Mucosa of rectum (tissue), 2 donors: ENCODE measurements around the gene OMA1.

ENCODE experiments used
- H3K27ac ChIP-seq, 2 donors: one replicate each; pipeline ENCODE4 v1.7.0; 2013; ENCODE audit warnings: inconsistent platforms in 2 of 2, low read depth in 2 of 2, low read length in 2 of 2
- H3K27me3 ChIP-seq, 2 donors: one replicate each; pipeline ENCODE4 v1.7.0; 2013; ENCODE audit warnings: low read length in 2 of 2; ENCODE audit not compliant: control insufficient read depth in 2 of 2, insufficient read depth in 2 of 2
- H3K36me3 ChIP-seq, 2 donors: one replicate each; pipeline ENCODE4 v1.7.0; 2013; ENCODE audit warnings: low read length in 2 of 2; ENCODE audit not compliant: control insufficient read depth in 2 of 2, insufficient read depth in 2 of 2
- H3K4me1 ChIP-seq, 2 donors: one replicate each; pipeline ENCODE4 v1.7.0; 2013; ENCODE audit warnings: low read length in 2 of 2, mild to moderate bottlenecking in 1 of 2; ENCODE audit not compliant: control insufficient read depth in 2 of 2, insufficient read depth in 2 of 2
- H3K4me3 ChIP-seq, 2 donors: one replicate each; pipeline ENCODE4 v1.7.0; 2013; ENCODE audit warnings: low read length in 2 of 2
- H3K9ac ChIP-seq, 2 donors: one replicate each; pipeline ENCODE4 v1.7.0; 2013; ENCODE audit warnings: low read length in 2 of 2, low read depth in 1 of 2, mild to moderate bottlenecking in 1 of 2
- H3K9me3 ChIP-seq, 2 donors: one replicate each; pipeline ENCODE4 v1.7.0; 2013; ENCODE audit warnings: low read length in 2 of 2; ENCODE audit not compliant: control insufficient read depth in 2 of 2
- donor health status: healthy.
- donor health status: Normal muscosa, but diverticular disease.

OMA1 gene

GRCh38 chr1:58574816-58575215, 28.3 kb upstream of the OMA1 start:
- Histone ChIP-seq H3K9me3 (no peaks in the 10 kb centered on the region), H3K36me3 (no peaks in the 10 kb centered on the region), H3K4me3 (no peak overlapping the region), H3K27me3 (peaks cover 9 to 14% of the 10 kb centered on the region in 2 donors), H3K27ac (no peak overlapping the region), H3K9ac (no peak overlapping the region), H3K4me1 (peaks cover 8 to 9% of the 10 kb centered on the region in 2 donors)

- Histone ChIP-seq H3K9ac (no peak overlapping the region), H3K9me3 (no peaks in the 10 kb centered on the region), H3K4me3 (no peak overlapping the region), H3K27ac (no peak overlapping the region), H3K27me3 (peaks cover 9 to 14% of the 10 kb centered on the region in 2 donors), H3K36me3 (no peaks in the 10 kb centered on the region), H3K4me1 (peaks cover 8 to 9% of the 10 kb centered on the region in 2 donors)
Observed at GRCh38 chr1:58573705-58574591, 27.4 kb upstream of the OMA1 start.

- no peak overlapping the region for H3K9ac ChIP-seq
- H3K27ac ChIP-seq, result no peak overlapping the region
- peaks cover 8 to 9% of the 10 kb centered on the region in 2 donors for H3K4me1 ChIP-seq
- H3K27me3 ChIP-seq, result peaks cover 9 to 14% of the 10 kb centered on the region in 2 donors
- H3K9me3 ChIP-seq, result no peaks in the 10 kb centered on the region
- H3K4me3 ChIP-seq, result no peak overlapping the region
- H3K36me3 ChIP-seq, result no peaks in the 10 kb centered on the region
Observed at GRCh38 chr1:58573138-58573537, 26.6 kb upstream of the OMA1 start.

GRCh38 chr1:58572690-58573089, 26.2 kb upstream of the OMA1 start:
- H3K9me3 ChIP-seq, result no peaks in the 10 kb centered on the region
- no peak overlapping the region for H3K4me3 ChIP-seq
- no peak overlapping the region for H3K27ac ChIP-seq
- H3K9ac ChIP-seq, result no peak overlapping the region
- peaks cover 9 to 12% of the 10 kb centered on the region in 2 donors for H3K27me3 ChIP-seq
- H3K4me1 ChIP-seq, result peaks cover 5 to 6% of the 10 kb centered on the region in 2 donors
- no peaks in the 10 kb centered on the region for H3K36me3 ChIP-seq

- no peak overlapping the region for H3K9ac ChIP-seq
- peaks cover under 1 to 3% of the 10 kb centered on the region in 2 donors for H3K4me1 ChIP-seq
- peaks cover 7 to 8% of the 10 kb centered on the region in 2 donors for H3K27me3 ChIP-seq
- H3K36me3 ChIP-seq, result no peaks in the 10 kb centered on the region
- H3K9me3 ChIP-seq, result no peaks in the 10 kb centered on the region
- H3K27ac ChIP-seq, result no peak overlapping the region
- H3K4me3 ChIP-seq, result no peak overlapping the region
Observed at GRCh38 chr1:58571616-58572015, 25.1 kb upstream of the OMA1 start.

- Histone ChIP-seq H3K9ac (no peak overlapping the region), H3K4me1 (no peaks in the 10 kb centered on the region), H3K9me3 (no peaks in the 10 kb centered on the region), H3K4me3 (no peak overlapping the region), H3K36me3 (no peaks in the 10 kb centered on the region), H3K27ac (no peak overlapping the region), H3K27me3 (peaks cover 3 to 7% of the 10 kb centered on the region in 2 donors)
Observed at GRCh38 chr1:58570817-58571216, 24.3 kb upstream of the OMA1 start.

GRCh38 chr1:58570094-58570493, 23.6 kb upstream of the OMA1 start:
- H3K27ac ChIP-seq, result no peak overlapping the region
- no peak overlapping the region for H3K9ac ChIP-seq
- H3K4me3 ChIP-seq, result no peak overlapping the region
- no peaks in the 10 kb centered on the region for H3K4me1 ChIP-seq
- H3K27me3 ChIP-seq, result peaks cover 0 to 3% of the 10 kb centered on the region in 2 donors
- no peaks in the 10 kb centered on the region for H3K9me3 ChIP-seq
- no peaks in the 10 kb centered on the region for H3K36me3 ChIP-seq

GRCh38 chr1:58568911-58569310, 22.4 kb upstream of the OMA1 start:
- H3K36me3 ChIP-seq, result no peaks in the 10 kb centered on the region
- peaks cover 0 to 3% of the 10 kb centered on the region in 2 donors for H3K27me3 ChIP-seq
- no peak overlapping the region for H3K27ac ChIP-seq
- H3K9me3 ChIP-seq, result no peaks in the 10 kb centered on the region
- H3K9ac ChIP-seq, result no peak overlapping the region
- H3K4me3 ChIP-seq, result no peak overlapping the region
- no peaks in the 10 kb centered on the region for H3K4me1 ChIP-seq

- Histone ChIP-seq H3K4me3 (no peak overlapping the region), H3K9me3 (no peaks in the 10 kb centered on the region), H3K27me3 (peaks cover 0 to under 1% of the 10 kb centered on the region in 2 donors), H3K27ac (no peak overlapping the region), H3K9ac (no peak overlapping the region), H3K36me3 (no peaks in the 10 kb centered on the region), H3K4me1 (no peaks in the 10 kb centered on the region)
Observed at GRCh38 chr1:58568271-58568860, 21.8 kb upstream of the OMA1 start.

GRCh38 chr1:58566339-58566738, 19.8 kb upstream of the OMA1 start:
- no peaks in the 10 kb centered on the region for H3K27me3 ChIP-seq
- no peak overlapping the region for H3K9ac ChIP-seq
- H3K36me3 ChIP-seq, result no peaks in the 10 kb centered on the region
- H3K9me3 ChIP-seq, result no peaks in the 10 kb centered on the region
- no peak overlapping the region for H3K4me3 ChIP-seq
- H3K4me1 ChIP-seq, result no peaks in the 10 kb centered on the region
- no peak overlapping the region for H3K27ac ChIP-seq
